ENCODE results near the gene FOXB1.

DNA sequence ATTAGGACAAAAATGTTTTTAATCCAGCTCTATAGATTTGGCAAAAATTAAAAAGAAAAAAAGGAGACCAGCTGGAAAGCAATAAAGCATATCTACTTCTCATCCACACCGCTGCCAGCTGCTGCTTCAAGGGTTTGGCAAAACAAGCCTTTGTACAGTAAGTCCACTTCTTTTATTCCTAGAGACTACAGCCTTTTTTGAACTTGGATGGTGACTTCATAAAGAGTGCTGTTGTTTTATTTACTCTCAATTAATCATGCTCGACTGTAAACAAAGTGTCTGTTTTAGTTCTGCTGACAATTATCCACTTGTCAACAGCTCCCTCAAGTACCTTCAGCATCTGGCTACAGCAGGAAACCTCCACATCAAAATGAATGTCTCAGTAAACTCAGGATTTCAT, 12.3 kb upstream of the FOXB1 start:
- TF ChIP-seq, protein P1, sequence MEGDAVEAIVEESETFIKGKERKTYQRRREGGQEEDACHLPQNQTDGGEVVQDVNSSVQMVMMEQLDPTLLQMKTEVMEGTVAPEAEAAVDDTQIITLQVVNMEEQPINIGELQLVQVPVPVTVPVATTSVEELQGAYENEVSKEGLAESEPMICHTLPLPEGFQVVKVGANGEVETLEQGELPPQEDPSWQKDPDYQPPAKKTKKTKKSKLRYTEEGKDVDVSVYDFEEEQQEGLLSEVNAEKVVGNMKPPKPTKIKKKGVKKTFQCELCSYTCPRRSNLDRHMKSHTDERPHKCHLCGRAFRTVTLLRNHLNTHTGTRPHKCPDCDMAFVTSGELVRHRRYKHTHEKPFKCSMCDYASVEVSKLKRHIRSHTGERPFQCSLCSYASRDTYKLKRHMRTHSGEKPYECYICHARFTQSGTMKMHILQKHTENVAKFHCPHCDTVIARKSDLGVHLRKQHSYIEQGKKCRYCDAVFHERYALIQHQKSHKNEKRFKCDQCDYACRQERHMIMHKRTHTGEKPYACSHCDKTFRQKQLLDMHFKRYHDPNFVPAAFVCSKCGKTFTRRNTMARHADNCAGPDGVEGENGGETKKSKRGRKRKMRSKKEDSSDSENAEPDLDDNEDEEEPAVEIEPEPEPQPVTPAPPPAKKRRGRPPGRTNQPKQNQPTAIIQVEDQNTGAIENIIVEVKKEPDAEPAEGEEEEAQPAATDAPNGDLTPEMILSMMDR (IDR thresholded peaks at IDR 0.05): no peak
- TF ChIP-seq POLR2AphosphoS5 (IDR thresholded peaks at IDR 0.05; ENCODE audit: low read depth, low read length) (no peak), REST (IDR thresholded peaks at IDR 0.05; ENCODE audit: insufficient read depth in 1 of 2, low read depth in 2 of 2, low read length in 1 of 2) (no peak), TCF7L2 (IDR thresholded peaks at IDR 0.05; ENCODE audit: low read depth, low read length) (no peak)

Data from Panc1 (cell line).